ENCODE data around the gene UFSP1.

Gene UFSP1

GRCh38 chr7:100882201-100882600, 7.3 kb downstream of the UFSP1 start:
- Mint-ChIP-seq H3K36me3 (ENCODE audit: low read depth) (peaks cover 86% of the 10 kb centered on the region), H3K27ac (no peak overlapping the region), H3K4me1 (ENCODE audit: low read depth) (peaks cover 29% of the 10 kb centered on the region)

GRCh38 chr7:100881136-100881535, 8.4 kb downstream of the UFSP1 start:
- Mint-ChIP-seq H3K4me3 (no peak overlapping the region), H3K36me3 (ENCODE audit: low read depth) (peaks cover 82% of the 10 kb centered on the region), H3K27ac (no peak overlapping the region), H3K9me3 (no peaks in the 10 kb centered on the region), H3K4me1 (ENCODE audit: low read depth) (peaks cover 27% of the 10 kb centered on the region), H3K27me3 (ENCODE audit: low read depth) (no peaks in the 10 kb centered on the region)
- DNase-seq (ENCODE audit: low spot score) = no peak

More at GRCh38 chr7:100882201-100882600, 7.3 kb downstream of the UFSP1 start:
- H3K9me3 Mint-ChIP-seq = no peaks in the 10 kb centered on the region
- no peak for DNase-seq (ENCODE audit: low spot score)
- H3K4me3 Mint-ChIP-seq = no peak overlapping the region
- H3K27me3 Mint-ChIP-seq (ENCODE audit: low read depth) = no peaks in the 10 kb centered on the region

GRCh38 chr7:100880645-100881044, 8.9 kb downstream of the UFSP1 start:
- Mint-ChIP-seq H3K4me1 (ENCODE audit: low read depth) (peaks cover 31% of the 10 kb centered on the region), H3K9me3 (no peaks in the 10 kb centered on the region), H3K27me3 (ENCODE audit: low read depth) (no peaks in the 10 kb centered on the region), H3K36me3 (ENCODE audit: low read depth) (peaks cover 80% of the 10 kb centered on the region), H3K27ac (no peak overlapping the region), H3K4me3 (no peak overlapping the region)
- DNase-seq (ENCODE audit: low spot score) = no peak

DNA sequence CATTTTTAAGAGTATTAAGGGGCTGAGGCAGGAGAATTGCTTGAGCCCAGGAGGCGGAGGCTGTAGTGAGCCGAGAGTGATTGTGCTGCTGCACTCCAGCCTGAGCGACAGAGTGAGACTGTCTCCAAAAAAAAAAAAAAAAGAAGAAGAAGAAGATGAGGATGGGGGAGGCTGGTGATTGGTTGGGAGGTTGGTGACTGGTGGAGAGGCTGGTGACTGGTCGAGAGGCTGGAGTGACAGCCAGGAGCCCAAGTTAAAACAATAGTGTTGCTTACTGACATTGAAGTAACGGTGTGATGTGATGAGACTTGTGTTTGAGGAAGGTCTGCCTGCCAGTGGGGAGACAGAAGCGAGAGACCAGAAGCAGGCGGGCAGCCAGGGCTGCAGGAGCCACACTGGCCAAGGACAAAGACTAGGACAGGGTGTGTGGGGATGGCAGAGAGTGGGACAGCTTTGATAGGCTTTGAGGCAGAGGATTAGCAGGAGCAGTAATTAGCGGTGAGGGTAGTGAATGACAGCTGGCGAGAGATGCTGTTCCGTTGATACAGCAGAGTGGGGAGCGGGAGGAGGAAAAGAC, 9.7 kb downstream of the UFSP1 start:
- no peak overlapping the region for H3K4me3 Mint-ChIP-seq
- DNase-seq (ENCODE audit: low spot score) = no peak
- H3K27me3 Mint-ChIP-seq (ENCODE audit: low read depth) = no peaks in the 10 kb centered on the region
- H3K36me3 Mint-ChIP-seq (ENCODE audit: low read depth) = peaks cover 78% of the 10 kb centered on the region
- peaks cover 33% of the 10 kb centered on the region for H3K4me1 Mint-ChIP-seq (ENCODE audit: low read depth)
- peak overlapping the region; percentile 22 for H3K27ac Mint-ChIP-seq
- no peaks in the 10 kb centered on the region for H3K9me3 Mint-ChIP-seq

DNA sequence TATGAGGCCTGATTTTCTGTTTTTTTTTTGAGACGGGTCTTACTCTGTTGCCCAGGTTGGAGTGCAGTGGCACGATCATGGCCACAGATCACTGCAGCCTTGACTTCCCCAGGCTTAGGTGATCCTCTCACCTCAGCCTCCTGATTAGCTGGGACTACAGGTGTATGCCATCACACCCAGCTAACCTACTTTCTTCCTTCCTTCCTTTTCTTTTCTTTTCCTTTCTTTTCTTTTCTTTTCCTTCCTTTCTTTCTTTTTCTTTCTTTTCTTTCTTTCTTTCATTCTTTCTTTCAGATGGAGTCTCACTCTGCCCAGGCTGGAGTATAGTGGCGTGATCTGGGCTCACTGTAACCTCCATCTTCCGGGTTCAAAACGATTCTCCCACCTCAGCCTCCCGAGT, 10.8 kb downstream of the UFSP1 start:
- DNase-seq (ENCODE audit: low spot score) = no peak
- Mint-ChIP-seq H3K9me3 (no peaks in the 10 kb centered on the region), H3K4me3 (no peak overlapping the region), H3K27ac (peak overlapping the region; percentile 61), H3K4me1 (ENCODE audit: low read depth) (peaks cover 40% of the 10 kb centered on the region), H3K36me3 (ENCODE audit: low read depth) (peaks cover 78% of the 10 kb centered on the region), H3K27me3 (ENCODE audit: low read depth) (no peaks in the 10 kb centered on the region)

DNA sequence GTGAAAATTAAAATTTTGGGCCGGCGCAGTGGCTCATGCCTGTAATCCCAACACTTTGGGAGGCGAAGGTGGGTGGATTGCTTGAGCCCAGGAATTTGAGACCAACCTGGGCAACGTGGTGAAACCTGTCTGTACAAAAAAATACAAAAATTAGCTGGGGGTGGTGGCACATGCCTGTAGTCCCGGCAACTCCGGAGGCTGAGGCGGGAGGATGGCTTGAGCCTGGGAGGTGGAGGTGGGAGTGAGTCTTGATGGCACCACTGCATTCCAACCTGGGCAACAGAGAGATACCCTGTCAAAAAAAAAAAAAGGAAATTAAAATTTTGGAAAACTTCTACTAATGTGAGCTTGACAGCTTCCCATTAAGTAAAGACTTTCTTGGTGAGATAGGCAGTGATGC, 11.5 kb downstream of the UFSP1 start:
- Mint-ChIP-seq H3K4me3 (peak overlapping the region; percentile 27), H3K4me1 (ENCODE audit: low read depth) (peaks cover 40% of the 10 kb centered on the region), H3K27me3 (ENCODE audit: low read depth) (no peaks in the 10 kb centered on the region), H3K36me3 (ENCODE audit: low read depth) (peaks cover 77% of the 10 kb centered on the region), H3K27ac (peak overlapping the region; percentile 36), H3K9me3 (no peaks in the 10 kb centered on the region)
- DNase-seq (ENCODE audit: low spot score) = no peak

DNA sequence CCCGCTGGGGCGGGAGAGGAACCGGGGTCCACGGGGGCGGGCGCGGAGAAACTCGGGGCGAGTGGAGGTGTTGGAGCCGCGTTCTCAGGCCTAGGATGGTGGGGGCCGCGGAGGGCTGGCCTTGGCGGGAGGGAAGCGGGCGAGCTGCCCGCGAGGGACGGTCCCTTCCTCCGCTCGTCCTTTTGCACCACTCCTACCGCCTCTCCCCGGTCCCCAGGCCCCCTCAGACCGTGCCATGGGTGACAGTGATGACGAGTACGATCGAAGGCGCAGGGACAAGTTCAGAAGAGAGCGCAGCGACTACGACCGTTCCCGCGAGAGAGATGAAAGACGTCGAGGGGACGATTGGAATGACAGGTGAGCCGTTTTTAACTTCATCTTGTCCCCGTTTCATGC, 14.2 kb downstream of the UFSP1 start:
- peak; percentile 40 for DNase-seq (ENCODE audit: low spot score)
- peaks cover 69% of the 10 kb centered on the region for H3K36me3 Mint-ChIP-seq (ENCODE audit: low read depth)
- peak overlapping the region; percentile 97 for H3K4me3 Mint-ChIP-seq
- H3K4me1 Mint-ChIP-seq (ENCODE audit: low read depth) = peaks cover 40% of the 10 kb centered on the region
- H3K9me3 Mint-ChIP-seq = no peaks in the 10 kb centered on the region
- H3K27me3 Mint-ChIP-seq (ENCODE audit: low read depth) = no peaks in the 10 kb centered on the region
- H3K27ac Mint-ChIP-seq = peak overlapping the region; percentile 97

DNA sequence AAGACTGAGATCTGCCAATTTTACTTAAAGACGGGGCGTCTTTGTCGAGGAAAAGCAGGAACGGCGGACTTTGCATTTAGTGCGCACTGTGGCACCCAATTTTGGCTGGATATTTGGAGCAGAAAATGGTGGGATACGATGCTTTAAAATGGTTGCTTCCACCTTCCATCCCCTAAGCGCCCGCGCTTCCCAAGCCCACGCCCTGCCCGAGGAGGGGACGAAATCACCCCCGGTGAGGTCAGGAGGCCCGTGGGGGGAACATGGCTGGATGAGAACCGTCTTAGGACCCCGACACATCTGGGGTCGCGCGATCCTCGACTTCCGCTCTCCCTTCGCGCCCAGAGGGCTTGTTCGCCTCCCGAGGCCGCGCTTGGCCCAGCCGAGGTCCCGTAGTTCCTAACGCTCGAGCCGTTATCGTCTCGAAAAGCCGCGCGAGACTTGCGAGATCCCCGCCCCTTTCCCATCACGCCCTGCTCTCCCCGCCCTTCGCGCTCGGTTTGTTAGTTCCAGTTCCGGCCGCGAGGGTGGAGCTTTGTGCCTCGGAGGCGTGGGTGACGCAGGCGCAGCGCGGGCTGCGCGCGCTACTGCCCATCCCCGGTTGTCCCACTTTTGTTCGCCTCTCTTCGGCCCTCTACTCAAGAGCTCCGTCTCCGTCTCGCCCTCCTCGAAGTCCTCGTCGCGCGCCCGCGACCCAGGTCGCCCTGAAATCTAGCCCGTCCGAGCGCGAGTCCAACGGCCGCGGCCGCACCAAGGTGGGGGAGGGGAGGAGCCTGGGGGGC, 14.7 kb downstream of the UFSP1 start, which contains the start of gene SRRT:
Gene SRRT (plus strand): TSS at position 527 of the 779 bp plus-strand sequence. CDS start 488 bp downstream, outside the sequence.
- no peaks in the 10 kb centered on the region for H3K27me3 Mint-ChIP-seq (ENCODE audit: low read depth)

GRCh38 chr7:100874300-100874576, 15.3 kb downstream of the UFSP1 start:
- Mint-ChIP-seq H3K36me3 (ENCODE audit: low read depth) (peaks cover 61% of the 10 kb centered on the region), H3K4me3 (peak overlapping the region; percentile 97), H3K9me3 (no peaks in the 10 kb centered on the region), H3K4me1 (ENCODE audit: low read depth) (peaks cover 34% of the 10 kb centered on the region), H3K27ac (peak overlapping the region; percentile 97), H3K27me3 (ENCODE audit: low read depth) (no peaks in the 10 kb centered on the region)
- DNase-seq (ENCODE audit: low spot score) = no peak

More for the DNA sequence above, 14.7 kb downstream of the UFSP1 start, which contains the start of gene SRRT:
- Mint-ChIP-seq H3K9me3 (no peaks in the 10 kb centered on the region), H3K4me1 (ENCODE audit: low read depth) (peaks cover 37% of the 10 kb centered on the region), H3K27ac (peak within 1 kb of the TSS; percentile 97), H3K36me3 (ENCODE audit: low read depth) (peaks cover 65% of the 10 kb centered on the region), H3K4me3 (peak within 1 kb of the TSS; percentile 97)
- DNase-seq (ENCODE audit: low spot score) = peak; percentile 97

GRCh38 chr7:100873599-100874299, 15.8 kb downstream of the UFSP1 start:
- Mint-ChIP-seq H3K36me3 (ENCODE audit: low read depth) (peaks cover 57% of the 10 kb centered on the region), H3K27me3 (ENCODE audit: low read depth) (no peaks in the 10 kb centered on the region), H3K27ac (peak overlapping the region; percentile 97), H3K4me3 (peak overlapping the region; percentile 97), H3K9me3 (no peaks in the 10 kb centered on the region), H3K4me1 (ENCODE audit: low read depth) (peaks cover 32% of the 10 kb centered on the region)
- no peak for DNase-seq (ENCODE audit: low spot score)

DNA sequence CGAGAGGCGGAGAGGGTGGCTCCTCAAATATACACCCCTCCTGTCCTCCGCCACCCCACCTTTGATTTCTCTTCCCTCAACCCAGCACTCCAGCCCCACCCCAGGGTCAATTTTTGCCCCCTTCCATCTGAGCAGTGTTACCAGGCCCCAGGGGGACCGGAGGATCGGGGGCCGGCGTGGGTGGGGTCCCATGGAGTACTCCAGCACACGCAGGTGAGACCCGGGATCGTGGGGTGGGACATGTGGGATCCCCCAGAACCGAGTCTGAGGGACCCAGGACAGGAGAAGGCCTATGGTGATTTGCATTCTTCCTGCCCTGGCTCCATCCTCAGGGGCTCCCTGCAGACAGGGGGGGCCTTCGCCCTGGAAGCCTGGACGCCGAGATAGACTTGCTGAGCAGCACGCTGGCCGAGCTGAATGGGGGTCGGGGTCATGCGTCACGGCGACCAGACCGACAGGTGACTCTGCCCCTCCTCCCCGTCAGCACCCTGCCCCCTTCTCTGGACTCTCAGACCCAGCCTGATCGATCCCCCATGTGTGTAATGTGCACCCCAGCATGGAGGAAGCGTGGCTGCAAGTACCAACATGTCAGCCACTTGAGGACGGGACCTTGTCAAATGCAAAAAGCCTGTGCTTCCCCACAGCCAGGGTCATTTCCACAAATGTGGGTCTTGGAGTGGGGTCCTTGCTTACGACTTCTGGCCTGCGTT, 21.6 kb downstream of the UFSP1 start:
- no peaks in the 10 kb centered on the region for H3K9me3 Mint-ChIP-seq
- H3K27me3 Mint-ChIP-seq (ENCODE audit: low read depth) = no peaks in the 10 kb centered on the region
- H3K36me3 Mint-ChIP-seq (ENCODE audit: low read depth) = peaks cover 26% of the 10 kb centered on the region
- no peak for DNase-seq (ENCODE audit: low spot score)
- H3K27ac Mint-ChIP-seq = peak overlapping the region; percentile 82
- peak overlapping the region; percentile 80 for H3K4me3 Mint-ChIP-seq
- H3K4me1 Mint-ChIP-seq (ENCODE audit: low read depth) = peaks cover 10% of the 10 kb centered on the region

GRCh38 chr7:100867040-100867775, 22.3 kb downstream of the UFSP1 start, which contains the start of gene TRIP6:
TSS of gene TRIP6 (plus strand) at chr7:100867387. CDS start at chr7:100867498, 111 bp downstream.
- Mint-ChIP-seq H3K4me3 (peak within 1 kb of the TSS; percentile 90), H3K9me3 (no peaks in the 10 kb centered on the region), H3K27ac (peak within 1 kb of the TSS; percentile 95), H3K36me3 (ENCODE audit: low read depth) (peaks cover 29% of the 10 kb centered on the region), H3K4me1 (ENCODE audit: low read depth) (peaks cover 10% of the 10 kb centered on the region), H3K27me3 (ENCODE audit: low read depth) (no peaks in the 10 kb centered on the region)
- DNase-seq (ENCODE audit: low spot score) = peak; percentile 68

- DNase-seq (ENCODE audit: low spot score) = no peak
- Mint-ChIP-seq H3K4me3 (peak overlapping the region; percentile 90), H3K27ac (peak overlapping the region; percentile 95), H3K36me3 (ENCODE audit: low read depth) (peaks cover 30% of the 10 kb centered on the region), H3K4me1 (ENCODE audit: low read depth) (peaks cover 10% of the 10 kb centered on the region), H3K27me3 (ENCODE audit: low read depth) (no peaks in the 10 kb centered on the region), H3K9me3 (no peaks in the 10 kb centered on the region)
These were observed 22.8 kb downstream of the UFSP1 start for GRCh38 chr7:100866729-100867039.
